Measurements from ENCODE around the gene RNFT2.

RNFT2 gene

DNA sequence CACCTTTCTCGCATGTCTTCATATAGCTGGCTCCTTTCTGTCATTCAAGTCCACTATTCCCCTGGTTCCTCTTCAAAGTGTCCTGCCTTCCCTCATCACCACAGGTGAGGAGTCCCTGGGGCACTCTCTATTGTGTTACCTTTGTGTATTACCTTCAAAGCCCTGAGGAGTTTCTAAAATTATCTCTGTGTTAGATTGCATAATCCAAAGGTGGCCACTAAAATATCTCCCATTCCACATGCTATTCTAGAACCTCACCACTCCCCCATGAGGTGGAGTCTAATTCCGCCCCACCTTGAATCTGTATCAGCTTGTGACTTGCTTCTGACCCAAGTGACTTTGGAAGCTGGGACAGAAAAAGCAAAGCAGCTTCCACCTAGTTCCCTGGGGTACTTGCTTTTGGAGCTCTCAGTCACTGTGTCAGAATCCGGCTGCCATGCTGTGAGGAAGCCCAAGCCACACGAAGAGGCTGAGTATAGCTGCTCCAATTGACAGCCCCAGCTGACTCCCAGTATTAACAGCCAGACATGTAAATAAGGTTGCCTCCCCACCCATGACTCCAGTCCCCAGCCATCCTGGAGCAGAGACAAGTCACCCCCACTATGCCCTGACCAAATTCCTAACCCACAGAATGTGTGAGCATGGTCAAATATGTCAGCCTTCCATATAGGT lies 136.3 kb downstream of the RNFT2 start:
- peaks cover 5% of the 10 kb centered on the region for H3K9me3 Mint-ChIP-seq (ENCODE audit: low read depth)
- peaks cover 26% of the 10 kb centered on the region for H3K4me1 Mint-ChIP-seq (ENCODE audit: low read depth)
- H3K27me3 Mint-ChIP-seq, result peaks cover 22% of the 10 kb centered on the region
- H3K4me3 Mint-ChIP-seq, result no peak overlapping the region
- no peak overlapping the region for H3K27ac Mint-ChIP-seq
- peaks cover 5% of the 10 kb centered on the region for H3K36me3 Mint-ChIP-seq

DNA sequence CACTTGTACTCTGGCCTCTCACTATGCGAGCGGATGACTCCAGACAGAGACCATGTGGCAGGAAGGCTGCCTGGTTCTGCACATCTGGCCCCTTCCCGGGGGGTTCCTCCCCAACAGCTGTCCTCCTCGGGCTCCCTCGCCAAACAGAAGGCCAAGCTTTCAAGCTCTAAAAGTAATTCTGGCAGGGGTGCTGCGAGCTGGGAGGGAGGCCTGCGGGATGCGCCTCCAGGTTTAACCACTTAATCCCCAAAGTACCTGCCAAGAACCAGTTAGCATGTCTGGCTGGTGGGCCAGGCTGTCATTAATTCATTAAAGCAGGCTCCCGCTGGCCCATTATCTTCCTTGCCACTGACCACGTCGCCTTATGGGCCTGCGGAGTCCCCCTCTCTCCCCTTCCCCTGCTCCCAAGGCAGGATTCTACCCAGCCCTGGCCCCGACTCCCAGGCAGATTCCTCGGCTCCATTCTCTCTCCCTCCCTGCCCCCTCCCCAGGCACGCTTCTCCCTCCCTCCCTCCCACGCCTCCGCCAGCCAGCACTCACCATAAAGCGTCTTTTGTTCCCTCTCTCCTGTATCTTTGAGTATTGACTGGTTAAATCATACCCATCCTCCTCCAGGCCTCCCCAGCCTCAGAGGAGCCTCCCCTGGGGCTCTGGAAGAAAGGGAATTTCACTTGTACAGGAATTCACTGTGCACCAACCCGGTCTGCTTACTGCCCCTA lies 138.2 kb downstream of the RNFT2 start:
- Mint-ChIP-seq H3K4me3 (no peak overlapping the region), H3K9me3 (ENCODE audit: low read depth) (peaks cover 5% of the 10 kb centered on the region)

DNA sequence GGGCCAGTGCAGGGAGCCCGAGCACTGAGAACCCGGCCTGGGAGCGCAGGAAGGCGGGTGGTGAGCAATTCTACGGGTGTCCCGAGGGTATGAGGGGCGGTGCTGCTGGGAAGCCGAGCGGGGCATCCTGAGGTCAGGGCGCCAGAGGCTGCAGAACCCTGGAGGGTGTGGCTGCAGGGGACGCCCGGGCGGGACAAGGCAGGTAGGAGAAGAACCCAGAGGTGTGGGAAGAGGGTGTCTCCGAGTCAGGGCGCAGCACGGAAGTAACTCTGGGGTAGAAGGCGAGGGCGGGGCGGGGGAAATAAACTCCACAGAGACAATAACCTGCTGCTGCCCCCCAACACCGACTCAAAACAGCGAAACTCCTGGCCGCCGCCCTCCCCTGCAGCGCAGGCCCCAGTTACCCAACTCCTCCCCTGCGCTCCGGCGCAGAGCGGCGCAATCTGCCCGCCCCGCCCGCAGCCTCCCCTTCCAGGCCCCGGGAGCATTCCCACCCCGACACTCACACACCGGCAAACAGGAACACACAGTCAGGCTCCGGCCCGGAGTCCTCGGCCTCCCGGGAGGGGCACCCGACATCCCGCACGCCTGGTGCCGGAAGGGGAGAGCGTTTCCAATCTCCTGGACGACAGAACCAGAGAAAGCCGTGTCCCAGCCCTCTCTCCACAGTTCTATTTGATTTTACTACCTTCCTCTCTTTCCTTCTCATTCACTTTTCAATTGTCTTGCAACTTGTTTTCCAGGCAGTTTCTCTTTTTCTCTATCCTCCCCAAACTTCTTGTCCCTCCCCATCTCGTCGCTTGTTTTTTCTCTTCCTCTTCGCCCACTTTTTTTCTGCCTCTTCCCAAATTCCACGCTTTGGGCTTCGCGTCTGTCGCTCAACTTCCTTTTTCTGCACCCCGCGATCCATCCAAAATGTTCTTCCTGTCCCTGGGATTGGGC lies 140.7 kb downstream of the RNFT2 start:
- Mint-ChIP-seq H3K27ac (no peak overlapping the region), H3K4me3 (peak overlapping the region; percentile 91), H3K9me3 (ENCODE audit: low read depth) (peaks cover 5% of the 10 kb centered on the region), H3K36me3 (peaks cover 5% of the 10 kb centered on the region), H3K4me1 (ENCODE audit: low read depth) (peaks cover 37% of the 10 kb centered on the region), H3K27me3 (peaks cover 47% of the 10 kb centered on the region)

More for the DNA sequence above, 138.2 kb downstream of the RNFT2 start:
- Mint-ChIP-seq H3K36me3 (peaks cover 5% of the 10 kb centered on the region), H3K27me3 (peaks cover 33% of the 10 kb centered on the region), H3K4me1 (ENCODE audit: low read depth) (peaks cover 37% of the 10 kb centered on the region), H3K27ac (no peak overlapping the region)

DNA sequence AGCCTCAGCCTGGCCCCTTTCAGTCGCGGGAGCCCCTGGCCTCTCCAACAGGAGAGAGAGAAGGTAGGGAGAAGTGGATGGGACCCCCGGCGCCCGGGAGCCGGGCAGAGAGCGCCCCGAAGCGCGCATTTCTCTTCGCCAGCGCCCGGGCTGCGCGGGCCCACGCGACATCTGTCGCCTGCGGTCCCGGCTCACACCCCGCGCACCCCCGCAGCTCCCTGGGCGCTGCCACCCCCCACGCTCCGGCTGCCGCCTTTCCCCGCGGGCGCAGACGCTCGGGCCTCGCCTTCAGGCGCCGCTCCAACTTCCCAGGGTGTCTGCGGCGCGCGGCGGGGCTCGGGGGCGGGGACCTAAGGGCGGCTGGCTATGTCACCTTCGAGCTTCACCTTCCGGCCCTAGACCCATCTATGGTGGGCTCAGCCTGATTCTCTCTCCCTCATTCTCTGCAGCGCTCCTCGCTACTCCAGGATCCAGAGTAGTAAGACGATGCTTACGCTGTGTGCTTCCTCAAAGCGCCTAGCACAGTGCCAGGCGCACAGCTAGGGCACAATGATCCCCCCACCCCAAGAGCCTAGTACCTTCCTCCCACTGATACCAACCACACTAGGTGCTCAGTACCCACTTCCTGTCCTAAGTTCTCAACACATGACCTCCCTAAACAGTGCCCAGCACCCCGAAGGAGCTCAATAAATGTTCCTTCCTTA lies 141.5 kb downstream of the RNFT2 start:
- Mint-ChIP-seq H3K27ac (no peak overlapping the region), H3K4me1 (ENCODE audit: low read depth) (peaks cover 29% of the 10 kb centered on the region), H3K4me3 (peak overlapping the region; percentile 91), H3K27me3 (peaks cover 43% of the 10 kb centered on the region), H3K36me3 (peaks cover 2% of the 10 kb centered on the region), H3K9me3 (ENCODE audit: low read depth) (peaks cover 3% of the 10 kb centered on the region)

DNA sequence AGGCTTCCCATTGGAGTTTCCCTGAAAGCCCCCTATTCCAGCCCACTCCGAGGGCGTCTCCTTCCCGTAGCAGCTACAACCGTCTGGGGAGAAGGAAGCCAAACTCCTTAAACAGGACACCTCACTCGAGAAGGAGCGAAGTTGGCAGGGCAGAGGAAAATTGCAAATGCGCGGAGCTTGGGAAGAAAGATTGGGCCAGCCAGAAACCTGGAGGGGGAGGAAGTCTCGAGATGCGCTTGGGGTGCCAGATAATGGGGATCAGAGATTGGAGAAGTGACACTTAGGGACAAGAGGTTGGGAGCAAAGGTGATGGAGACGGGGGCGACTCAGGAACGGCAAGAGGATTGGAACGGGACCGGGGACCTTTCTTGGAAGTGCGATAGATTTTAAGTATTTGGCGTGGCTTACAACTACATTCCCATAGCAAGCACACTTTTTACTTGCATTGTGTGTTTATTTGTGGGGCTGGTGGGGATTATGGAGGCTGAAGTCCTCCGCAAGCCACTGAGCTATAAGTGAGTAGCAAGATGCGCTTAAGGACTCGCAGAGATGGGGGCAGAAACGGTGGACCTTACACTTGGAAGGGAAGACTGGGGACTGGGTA lies 142.2 kb downstream of the RNFT2 start:
- Mint-ChIP-seq H3K4me1 (ENCODE audit: low read depth) (peaks cover 29% of the 10 kb centered on the region), H3K9me3 (ENCODE audit: low read depth) (no peaks in the 10 kb centered on the region), H3K36me3 (no peaks in the 10 kb centered on the region), H3K4me3 (peak overlapping the region; percentile 88), H3K27ac (no peak overlapping the region), H3K27me3 (peaks cover 41% of the 10 kb centered on the region)

DNA sequence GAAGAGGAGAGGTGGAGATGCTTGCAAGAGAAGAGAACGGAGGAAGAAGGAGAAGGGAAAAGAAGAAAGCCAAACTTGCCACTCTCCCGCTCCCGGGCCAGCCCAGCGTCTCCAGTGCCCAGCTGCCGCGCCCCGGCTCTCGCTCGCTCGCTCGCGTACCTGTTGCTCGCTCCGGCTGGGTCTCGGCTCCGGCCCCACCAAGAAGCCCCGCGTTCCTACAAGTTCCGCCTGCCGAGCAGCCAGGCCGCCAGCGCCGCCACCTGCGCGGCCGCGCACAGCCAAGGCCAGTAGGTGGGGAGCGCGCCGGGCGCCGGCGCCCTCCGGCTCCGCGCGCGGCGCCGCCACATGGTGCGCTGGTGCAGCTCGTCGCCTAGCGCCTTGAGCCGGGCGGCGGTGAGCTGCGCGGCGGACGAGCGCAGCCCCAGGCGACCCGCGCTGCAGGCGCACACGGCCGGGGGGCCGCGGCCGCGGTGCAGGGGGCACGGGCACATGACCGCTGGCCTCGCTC lies 142.8 kb downstream of the RNFT2 start:
- H3K27me3 Mint-ChIP-seq, result peaks cover 41% of the 10 kb centered on the region
- H3K9me3 Mint-ChIP-seq (ENCODE audit: low read depth), result no peaks in the 10 kb centered on the region
- no peak overlapping the region for H3K27ac Mint-ChIP-seq
- H3K4me1 Mint-ChIP-seq (ENCODE audit: low read depth), result peaks cover 29% of the 10 kb centered on the region
- H3K36me3 Mint-ChIP-seq, result no peaks in the 10 kb centered on the region
- H3K4me3 Mint-ChIP-seq, result peak overlapping the region; percentile 88

DNA sequence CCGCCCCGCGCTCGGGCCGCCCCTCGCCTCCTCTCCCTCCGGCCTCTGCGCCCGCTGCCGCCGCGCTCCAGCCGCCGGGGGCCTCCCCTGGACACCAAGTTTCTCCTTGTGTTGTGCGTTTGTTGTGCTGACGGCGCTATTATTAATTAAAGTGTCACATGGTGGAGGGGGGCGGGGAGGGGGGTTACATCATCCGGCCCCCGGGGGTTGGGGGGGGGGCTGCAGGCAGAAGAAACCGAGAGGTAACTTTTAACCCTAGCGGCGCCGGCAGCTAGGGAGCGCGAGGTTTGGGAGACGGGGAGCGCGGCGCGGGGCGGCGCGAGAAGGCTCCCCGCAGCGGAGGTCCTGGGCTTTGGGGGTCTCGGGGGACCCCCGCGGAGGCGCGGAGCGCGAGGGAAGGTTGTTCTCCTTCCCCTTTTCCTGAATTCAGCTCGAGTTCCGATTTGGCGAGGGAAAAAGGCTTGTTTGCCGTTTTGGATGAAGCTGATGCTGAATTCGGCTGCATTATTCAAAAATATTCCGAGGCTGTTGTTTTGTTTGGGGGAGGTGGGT lies 143.3 kb downstream of the RNFT2 start, which contains the start of gene HRK:
HRK (minus strand) TSS at position 117 of the 552 bp plus-strand sequence. CDS start 134 bp downstream, outside the sequence.
- Mint-ChIP-seq H3K36me3 (no peaks in the 10 kb centered on the region), H3K27me3 (peaks cover 41% of the 10 kb centered on the region), H3K4me3 (peak within 1 kb of the TSS; percentile 88), H3K9me3 (ENCODE audit: low read depth) (no peaks in the 10 kb centered on the region), H3K27ac (no peak within 1 kb of the TSS), H3K4me1 (ENCODE audit: low read depth) (peaks cover 29% of the 10 kb centered on the region)

DNA sequence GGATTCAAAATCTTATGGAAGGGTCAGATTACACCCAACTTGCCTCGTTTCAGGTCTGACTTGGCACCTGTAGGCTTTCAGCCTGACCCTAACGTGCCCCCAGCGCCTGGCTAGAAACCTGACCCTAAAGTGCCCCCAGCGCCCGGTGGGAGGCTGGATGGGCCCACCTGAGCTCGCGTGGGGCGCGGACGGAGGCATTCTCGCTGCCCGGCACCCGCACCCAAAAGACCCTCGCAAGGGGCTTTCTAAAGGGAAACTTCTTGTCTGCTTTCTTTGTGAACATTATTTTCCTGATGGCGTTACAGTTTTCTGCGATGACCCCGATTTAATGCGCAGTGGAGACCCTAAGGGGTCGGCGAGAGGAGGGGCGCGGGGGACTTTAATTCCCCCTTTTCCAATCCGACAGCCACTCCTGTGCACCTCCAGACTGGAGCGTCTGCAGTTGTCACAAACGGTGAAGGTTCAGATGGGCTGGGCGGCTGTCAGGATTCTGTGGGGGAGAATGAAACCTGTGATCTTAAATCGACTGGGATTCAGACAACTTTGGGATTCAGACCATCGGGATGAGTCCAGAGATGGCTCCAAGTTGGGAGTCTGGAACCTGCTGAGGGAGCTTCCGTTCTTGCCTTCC lies 143.9 kb downstream of the RNFT2 start:
- H3K36me3 Mint-ChIP-seq, result no peaks in the 10 kb centered on the region
- H3K4me1 Mint-ChIP-seq (ENCODE audit: low read depth), result peaks cover 29% of the 10 kb centered on the region
- H3K27me3 Mint-ChIP-seq, result peaks cover 39% of the 10 kb centered on the region
- no peak overlapping the region for H3K27ac Mint-ChIP-seq
- H3K4me3 Mint-ChIP-seq, result peak overlapping the region; percentile 62
- H3K9me3 Mint-ChIP-seq (ENCODE audit: low read depth), result no peaks in the 10 kb centered on the region

DNA sequence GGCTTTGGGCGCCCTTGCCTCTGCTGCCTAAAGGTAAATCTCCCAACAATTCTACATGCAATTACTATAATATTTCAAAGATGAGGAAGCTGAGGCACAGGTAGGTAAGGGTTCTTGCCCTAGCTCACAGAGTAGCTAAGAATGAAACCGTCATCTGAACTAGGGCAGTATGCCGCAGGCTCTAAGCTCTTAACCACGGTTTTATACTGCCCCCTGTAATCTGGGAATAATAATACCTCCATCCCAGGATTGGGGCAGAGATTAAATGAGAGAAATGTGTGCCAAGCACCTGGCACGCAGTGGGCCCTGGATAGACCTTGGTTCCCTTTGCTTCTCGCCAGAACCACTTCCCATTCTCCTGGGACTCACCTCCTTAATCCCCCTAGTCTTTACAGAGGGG lies 144.6 kb downstream of the RNFT2 start:
- Mint-ChIP-seq H3K4me1 (ENCODE audit: low read depth) (peaks cover 29% of the 10 kb centered on the region), H3K27me3 (peaks cover 35% of the 10 kb centered on the region), H3K4me3 (peak overlapping the region; percentile 62), H3K27ac (no peak overlapping the region), H3K9me3 (ENCODE audit: low read depth) (no peaks in the 10 kb centered on the region), H3K36me3 (no peaks in the 10 kb centered on the region)

DNA sequence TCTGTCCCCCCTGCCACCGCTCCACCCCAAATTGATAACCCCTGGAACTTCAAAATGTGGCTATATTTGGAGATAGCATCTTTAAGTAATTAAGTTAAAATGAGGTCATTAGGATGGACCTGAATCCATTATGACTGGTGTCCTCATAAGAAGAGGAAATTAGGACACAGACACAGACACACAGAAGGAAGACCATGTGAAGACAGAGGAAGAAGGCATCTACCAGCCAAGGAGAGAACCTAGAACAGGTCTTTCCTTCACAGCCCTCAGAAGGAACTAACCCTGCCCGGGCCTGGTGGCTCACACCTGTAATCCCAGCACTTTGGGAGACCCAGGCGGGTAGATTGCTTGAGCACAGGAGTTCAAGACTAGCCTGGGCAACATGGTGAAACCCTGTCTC lies 146.8 kb downstream of the RNFT2 start:
- Mint-ChIP-seq H3K36me3 (no peaks in the 10 kb centered on the region), H3K27ac (no peak overlapping the region), H3K9me3 (ENCODE audit: low read depth) (no peaks in the 10 kb centered on the region), H3K27me3 (peaks cover 25% of the 10 kb centered on the region), H3K4me1 (ENCODE audit: low read depth) (peaks cover 16% of the 10 kb centered on the region), H3K4me3 (no peak overlapping the region)

DNA sequence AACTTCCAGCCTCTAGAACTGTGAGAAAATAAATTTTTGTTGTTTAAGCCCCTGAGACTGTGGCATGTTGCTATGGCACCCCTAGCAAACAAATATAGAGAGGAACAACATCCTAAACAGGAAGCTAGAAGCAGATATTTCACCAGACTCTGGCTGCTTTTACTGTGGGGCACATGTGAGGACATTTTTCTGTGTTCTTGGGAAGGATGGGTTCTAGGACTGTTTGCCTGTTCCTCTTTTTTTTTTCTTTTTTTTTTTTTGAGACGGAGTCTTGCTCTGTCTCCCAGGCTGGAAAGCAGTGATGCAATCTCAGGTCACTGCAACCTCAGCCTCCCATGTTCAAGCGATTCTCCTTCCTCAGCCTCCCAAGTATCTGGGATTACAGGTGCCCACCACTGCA lies 147.4 kb downstream of the RNFT2 start:
- H3K4me3 Mint-ChIP-seq, result no peak overlapping the region
- H3K36me3 Mint-ChIP-seq, result no peaks in the 10 kb centered on the region
- peaks cover 19% of the 10 kb centered on the region for H3K27me3 Mint-ChIP-seq

DNA sequence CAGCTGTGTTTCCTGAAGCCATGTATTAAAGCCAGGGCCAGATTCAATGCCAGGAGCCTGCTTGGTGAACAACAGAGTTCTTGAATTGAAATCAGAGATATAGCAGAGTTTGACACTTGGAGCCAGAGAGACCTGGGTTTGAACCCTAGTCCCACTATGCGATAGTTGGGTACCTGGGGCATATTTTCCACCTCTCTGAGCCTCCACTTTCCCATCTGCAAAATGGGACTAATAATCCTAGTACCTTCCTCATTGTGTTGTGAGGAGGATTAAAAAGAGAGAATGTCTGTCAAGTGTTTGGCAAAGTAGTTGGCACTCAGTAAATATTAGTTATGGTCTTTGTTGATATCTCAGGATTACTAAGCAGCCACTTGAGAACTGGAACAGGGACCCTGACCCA lies 149.1 kb downstream of the RNFT2 start:
- H3K9me3 Mint-ChIP-seq (ENCODE audit: low read depth), result no peaks in the 10 kb centered on the region
- H3K27ac Mint-ChIP-seq, result no peak overlapping the region
- H3K4me1 Mint-ChIP-seq (ENCODE audit: low read depth), result peaks cover 2% of the 10 kb centered on the region
- H3K27me3 Mint-ChIP-seq, result peaks cover 14% of the 10 kb centered on the region
- H3K4me3 Mint-ChIP-seq, result no peak overlapping the region
- no peaks in the 10 kb centered on the region for H3K36me3 Mint-ChIP-seq

More for the DNA sequence above, 147.4 kb downstream of the RNFT2 start:
- Mint-ChIP-seq H3K4me1 (ENCODE audit: low read depth) (peaks cover 10% of the 10 kb centered on the region), H3K9me3 (ENCODE audit: low read depth) (no peaks in the 10 kb centered on the region), H3K27ac (no peak overlapping the region)

DNA sequence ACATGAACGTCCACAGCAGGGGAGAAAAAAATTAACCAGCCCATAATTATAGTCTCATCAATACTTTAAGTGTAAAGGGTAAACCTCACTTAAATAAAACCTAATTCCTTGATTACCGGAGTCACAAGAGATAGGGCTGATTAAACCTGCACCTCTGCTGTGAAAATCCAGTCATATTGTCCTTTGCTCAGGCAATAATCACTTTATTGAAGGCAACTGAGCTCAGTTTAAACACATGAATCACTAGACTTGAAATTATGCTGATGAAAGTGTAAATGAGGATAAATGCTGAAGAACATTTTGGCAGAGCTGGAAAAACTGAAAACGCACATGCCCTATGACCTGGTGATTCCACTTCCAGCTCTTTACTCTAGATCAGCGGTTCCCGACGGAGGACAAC lies 149.8 kb downstream of the RNFT2 start:
- Mint-ChIP-seq H3K27me3 (peaks cover 8% of the 10 kb centered on the region), H3K9me3 (ENCODE audit: low read depth) (no peaks in the 10 kb centered on the region), H3K27ac (no peak overlapping the region), H3K4me3 (no peak overlapping the region), H3K36me3 (no peaks in the 10 kb centered on the region), H3K4me1 (ENCODE audit: low read depth) (no peaks in the 10 kb centered on the region)

All from activated naive CD8-positive, alpha-beta T cell (primary cell).